ENCODE data around the gene TEX10. TPM values are rescaled to one million over a fixed set of nuclear protein-coding genes. Genes with fewer than 3 reads are reported as not detected.
"Not testable (repeated sequence)": the region's sequence is repeated elsewhere in the genome, so short reads cannot be mapped to it uniquely, and the experiment has no call there.

TEX10 gene
- polyA plus RNA-seq, 12 donors, result 22.3 to 33.2 (median 27.3) TPM; not detected in 1

GRCh38 chr9:100352201-100352726 lies 478 bp downstream of the TEX10 start:
- peak; percentile 40 for DNase-seq

- no peak for DNase-seq
These were observed 1.2 kb downstream of the TEX10 start for GRCh38 chr9:100351508-100351907.

GRCh38 chr9:100350188-100350587 lies 2.6 kb downstream of the TEX10 start:
- DNase-seq, result no peak

GRCh38 chr9:100346836-100347235 lies 5.9 kb downstream of the TEX10 start:
- DNase-seq, result no peak

- no peak for DNase-seq
These were observed 10.9 kb downstream of the TEX10 start for GRCh38 chr9:100341889-100342288.

- DNase-seq, result no peak
These were observed 12.5 kb downstream of the TEX10 start for GRCh38 chr9:100340224-100340623.

- not testable (repeated sequence) for DNase-seq
These were observed 14.0 kb downstream of the TEX10 start for GRCh38 chr9:100338736-100339135.

GRCh38 chr9:100324594-100325200 lies 28.0 kb downstream of the TEX10 start:
- DNase-seq, result peak; percentile 23

- peak; percentile 31 for DNase-seq
These were observed 29.7 kb downstream of the TEX10 start for GRCh38 chr9:100322954-100323536.

- DNase-seq, result no peak
These were observed 35.0 kb downstream of the TEX10 start for GRCh38 chr9:100317706-100318105.

GRCh38 chr9:100315561-100315960 lies 37.2 kb downstream of the TEX10 start:
- DNase-seq, result no peak

GRCh38 chr9:100309992-100310391 lies 42.8 kb downstream of the TEX10 start:
- no peak for DNase-seq

- no peak for DNase-seq
These were observed 43.7 kb downstream of the TEX10 start for GRCh38 chr9:100308965-100309564.

GRCh38 chr9:100307080-100307479 lies 45.7 kb downstream of the TEX10 start:
- DNase-seq, result no peak

GRCh38 chr9:100306283-100306682 lies 46.5 kb downstream of the TEX10 start:
- no peak for DNase-seq

GRCh38 chr9:100303747-100304146 lies 49.0 kb downstream of the TEX10 start:
- no peak for DNase-seq

- DNase-seq, result no peak
These were observed 54.4 kb downstream of the TEX10 start for GRCh38 chr9:100298378-100298777.

GRCh38 chr9:100296407-100296806 lies 56.3 kb downstream of the TEX10 start:
- no peak for DNase-seq

GRCh38 chr9:100295240-100295639 lies 57.5 kb downstream of the TEX10 start:
- no peak for DNase-seq

GRCh38 chr9:100294806-100295205 lies 57.9 kb downstream of the TEX10 start:
- DNase-seq, result no peak

- no peak for DNase-seq
These were observed 58.4 kb downstream of the TEX10 start for GRCh38 chr9:100294341-100294740.

GRCh38 chr9:100292414-100292813 lies 60.3 kb downstream of the TEX10 start:
- no peak for DNase-seq

- no peak for DNase-seq
These were observed 62.0 kb downstream of the TEX10 start for GRCh38 chr9:100290714-100291113.

Data from muscle of arm (tissue), 12 donors.